ENCODE measurements around the gene TBCK. TPM values are rescaled to one million over a fixed set of nuclear protein-coding genes. Genes with fewer than 3 reads are reported as not detected.
"Not testable (repeated sequence)": the region's sequence is repeated elsewhere in the genome, so short reads cannot be mapped to it uniquely, and the experiment has no call there.

Gene TBCK
- total and polyA plus RNA-seq, 10 donors: 6.7 to 61.3 (median 44.7) TPM

DNA sequence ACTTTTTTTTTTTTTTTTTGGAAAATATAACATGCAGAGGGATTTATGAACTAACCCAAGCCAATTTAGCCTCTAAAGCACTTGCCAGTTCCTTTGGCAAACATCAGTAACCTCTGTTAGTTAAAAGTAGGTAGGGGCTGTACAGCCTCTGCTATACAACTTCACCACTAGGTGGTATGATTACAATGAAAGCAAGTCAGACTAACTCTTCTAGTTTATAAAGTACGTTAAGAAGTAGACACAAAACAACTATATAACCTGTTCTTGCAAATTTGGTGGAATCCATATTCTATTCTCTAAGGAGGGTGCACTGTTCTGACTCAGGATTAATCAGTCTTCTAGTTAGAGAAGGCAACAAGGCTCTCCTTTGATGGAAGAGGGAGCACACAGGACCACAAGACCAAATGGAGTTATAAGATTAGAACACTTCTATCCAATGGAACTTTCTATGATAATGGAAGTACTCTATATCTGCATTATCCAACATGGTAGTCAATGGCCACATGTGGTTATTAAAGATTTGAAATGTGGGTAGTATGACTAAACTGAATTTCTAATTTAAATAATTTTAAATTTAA is 13.1 kb upstream of the TBCK start:
- no peaks in the 10 kb centered on the region for H3K27me3 ChIP-seq (replicated peaks in 1 of 7)
- WGBS, 5 donors: 32 to 61% (median 49%) methylated on average over 1 of the region's 1 CpG
- no peak overlapping the region for H3K4me3 ChIP-seq
- peaks cover 0 to 99% (median 77%) of the 10 kb centered on the region in 6 donors for H3K36me3 ChIP-seq
- TF ChIP-seq, protein P1, sequence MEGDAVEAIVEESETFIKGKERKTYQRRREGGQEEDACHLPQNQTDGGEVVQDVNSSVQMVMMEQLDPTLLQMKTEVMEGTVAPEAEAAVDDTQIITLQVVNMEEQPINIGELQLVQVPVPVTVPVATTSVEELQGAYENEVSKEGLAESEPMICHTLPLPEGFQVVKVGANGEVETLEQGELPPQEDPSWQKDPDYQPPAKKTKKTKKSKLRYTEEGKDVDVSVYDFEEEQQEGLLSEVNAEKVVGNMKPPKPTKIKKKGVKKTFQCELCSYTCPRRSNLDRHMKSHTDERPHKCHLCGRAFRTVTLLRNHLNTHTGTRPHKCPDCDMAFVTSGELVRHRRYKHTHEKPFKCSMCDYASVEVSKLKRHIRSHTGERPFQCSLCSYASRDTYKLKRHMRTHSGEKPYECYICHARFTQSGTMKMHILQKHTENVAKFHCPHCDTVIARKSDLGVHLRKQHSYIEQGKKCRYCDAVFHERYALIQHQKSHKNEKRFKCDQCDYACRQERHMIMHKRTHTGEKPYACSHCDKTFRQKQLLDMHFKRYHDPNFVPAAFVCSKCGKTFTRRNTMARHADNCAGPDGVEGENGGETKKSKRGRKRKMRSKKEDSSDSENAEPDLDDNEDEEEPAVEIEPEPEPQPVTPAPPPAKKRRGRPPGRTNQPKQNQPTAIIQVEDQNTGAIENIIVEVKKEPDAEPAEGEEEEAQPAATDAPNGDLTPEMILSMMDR (IDR thresholded peaks at IDR 0.05 in 8 of 11, conservative IDR thresholded peaks at IDR 0.05 in 3 of 11): peak in 6 of 11 experiments; percentile 10 to 58 (median 36)
- TF ChIP-seq POLR2A (IDR thresholded peaks at IDR 0.05): no peak
- no peaks in the 10 kb centered on the region for H3K9me3 ChIP-seq
- H3K4me1 ChIP-seq: peaks cover 0 to 8% (median 0%) of the 10 kb centered on the region in 6 donors
- H3K27ac ChIP-seq: no peak overlapping the region
- DNase-seq: no peak
- intact Hi-C loops (cut with DNase I; ENCODE audit: low total_unique reads): no loop called here

DNA sequence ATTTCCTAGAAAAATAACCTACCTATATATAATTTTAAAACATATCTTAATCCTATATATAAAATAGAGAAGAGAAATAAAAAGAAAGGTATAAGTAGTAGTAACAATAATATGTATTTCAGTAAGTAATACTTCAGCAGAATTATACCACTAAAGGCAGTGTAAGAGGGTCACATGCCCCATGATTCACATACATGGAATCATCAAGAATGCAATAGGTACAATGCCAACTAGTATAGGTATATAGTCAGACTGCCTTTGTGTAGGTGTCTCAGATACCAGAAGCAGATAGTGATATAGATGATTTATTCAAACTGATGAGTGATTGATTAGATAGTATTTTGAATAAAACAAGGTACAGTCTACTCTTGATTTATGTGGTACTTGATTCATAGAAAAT is 9.8 kb upstream of the TBCK start:
- peaks cover 0 to 4% (median 0%) of the 10 kb centered on the region in 8 donors for H3K9me3 ChIP-seq
- H3K4me1 ChIP-seq: peaks cover 0 to 26% (median 3%) of the 10 kb centered on the region in 6 donors
- intact Hi-C loops (cut with DNase I; ENCODE audit: low total_unique reads): no loop called here
- no peaks in the 10 kb centered on the region for H3K27me3 ChIP-seq (replicated peaks in 1 of 7)
- H3K4me3 ChIP-seq: no peak overlapping the region
- no peak for DNase-seq
- H3K36me3 ChIP-seq: peaks cover 0 to 84% (median 52%) of the 10 kb centered on the region in 6 donors
- TF ChIP-seq POLR2AphosphoS5 (IDR thresholded peaks at IDR 0.05) (no peak), POLR2A (IDR thresholded peaks at IDR 0.05) (no peak)
- TF ChIP-seq, protein P1 (IDR thresholded peaks at IDR 0.05 in 8 of 11, conservative IDR thresholded peaks at IDR 0.05 in 3 of 11): no peak
- no peak overlapping the region for H3K27ac ChIP-seq

DNA sequence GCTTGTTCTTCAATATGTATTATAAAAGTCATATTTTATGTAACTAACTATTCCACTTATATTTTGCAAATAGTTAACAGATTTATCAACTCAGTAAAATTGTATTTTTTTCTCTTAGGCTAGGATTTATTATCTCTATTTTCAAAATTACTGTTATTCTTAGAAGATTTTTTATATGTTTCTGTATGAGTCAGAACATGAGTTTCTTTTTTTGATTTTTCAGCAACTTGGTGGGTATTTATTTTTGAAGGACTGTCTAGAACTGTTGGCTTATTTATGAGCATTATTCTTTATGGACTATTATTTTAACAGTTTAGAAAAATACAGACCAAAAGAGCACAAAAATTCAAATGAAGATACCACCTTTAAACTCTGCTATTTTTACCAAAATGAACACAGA is 7.1 kb upstream of the TBCK start:
- no peak for DNase-seq
- Histone ChIP-seq H3K27me3 (replicated peaks in 1 of 7) (no peaks in the 10 kb centered on the region), H3K9me3 (peaks cover 0 to 4% (median 0%) of the 10 kb centered on the region in 8 donors), H3K36me3 (peaks cover 0 to 63% (median 33%) of the 10 kb centered on the region in 6 donors), H3K4me3 (no peak overlapping the region), H3K4me1 (peaks cover 7 to 48% (median 15%) of the 10 kb centered on the region in 6 donors), H3K27ac (no peak overlapping the region)
- intact Hi-C loops (cut with DNase I; ENCODE audit: low total_unique reads): no loop called here
- TF ChIP-seq, protein P1 (IDR thresholded peaks at IDR 0.05 in 8 of 11, conservative IDR thresholded peaks at IDR 0.05 in 3 of 11): no peak
- no peak for TF ChIP-seq POLR2AphosphoS5 (IDR thresholded peaks at IDR 0.05)
- TF ChIP-seq POLR2A (IDR thresholded peaks at IDR 0.05): no peak

DNA sequence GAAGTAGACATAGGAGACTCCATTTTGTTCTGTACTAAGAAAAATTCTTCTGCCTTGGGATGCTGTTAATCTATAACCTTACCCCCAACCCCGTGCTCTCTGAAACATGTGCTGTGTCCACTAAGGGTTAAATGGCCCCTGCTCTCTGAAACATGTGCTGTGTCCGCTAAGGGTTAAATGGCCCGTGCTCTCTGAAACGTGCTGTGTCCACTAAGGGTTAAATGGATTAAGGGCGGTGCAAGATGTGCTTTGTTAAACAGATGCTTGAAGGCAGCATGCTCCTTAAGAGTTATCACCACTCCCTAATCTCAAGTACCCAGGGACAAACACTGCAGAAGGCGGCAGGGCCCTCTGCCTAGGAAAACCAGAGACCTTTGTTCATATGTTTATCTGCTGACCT is 5.8 kb upstream of the TBCK start:
- H3K27ac ChIP-seq; H3K27me3 ChIP-seq (replicated peaks in 1 of 7); H3K4me3 ChIP-seq; DNase-seq; intact Hi-C loops (cut with DNase I; ENCODE audit: low total_unique reads); H3K9me3 ChIP-seq: not testable (repeated sequence)
- Histone ChIP-seq H3K4me1 (peaks cover 18 to 61% (median 28%) of the 10 kb centered on the region in 6 donors), H3K36me3 (peaks cover 0 to 50% (median 21%) of the 10 kb centered on the region in 6 donors)
- WGBS, 5 donors: 82 to 90% (median 88%) methylated on average over 6 of the region's 6 CpGs

DNA sequence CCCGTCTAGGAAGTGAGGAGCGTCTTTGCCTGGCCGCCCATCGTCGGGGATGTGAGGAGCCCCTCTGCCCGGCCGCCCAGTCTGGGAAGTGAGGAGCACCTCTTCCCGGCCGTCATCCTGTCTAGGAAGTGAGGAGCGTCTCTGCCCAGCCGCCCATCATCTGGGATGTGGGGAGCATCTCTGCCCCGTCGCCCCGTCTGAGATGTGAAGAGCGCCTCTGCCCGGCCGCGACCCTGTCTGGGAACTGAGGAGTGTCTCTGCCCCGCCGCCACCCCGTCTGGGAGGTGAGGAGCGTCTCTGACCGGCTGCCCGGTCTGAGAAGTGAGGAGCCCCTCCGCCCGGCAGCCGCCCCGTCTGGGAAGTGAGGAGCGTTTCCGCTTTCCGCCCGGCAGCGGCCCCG is 5.2 kb upstream of the TBCK start:
- H3K4me1 ChIP-seq: peaks cover 18 to 63% (median 29%) of the 10 kb centered on the region in 6 donors
- H3K27me3 ChIP-seq (replicated peaks in 1 of 7); H3K4me3 ChIP-seq; H3K27ac ChIP-seq; intact Hi-C loops (cut with DNase I; ENCODE audit: low total_unique reads); H3K9me3 ChIP-seq: not testable (repeated sequence)
- WGBS, 5 donors: 94 to 99% (median 96%) methylated on average over 23 to 34 of the region's 34 CpGs
- peaks cover 0 to 43% (median 17%) of the 10 kb centered on the region in 6 donors for H3K36me3 ChIP-seq
- peak; percentile 72 for DNase-seq

Measured in spleen (tissue), 11 donors.